GM15510 (cell line): ENCODE measurements around the gene CXCL16.

ENCODE experiments used
- POLR2A ChIP-seq: IDR thresholded peaks from 3 replicates; pipeline ENCODE4 v1.6.1; 2011; ENCODE audit warnings: borderline replicate concordance; ENCODE audit not compliant: insufficient read length; ENCODE audit errors: extremely low read depth

The CXCL16 gene, protein sequence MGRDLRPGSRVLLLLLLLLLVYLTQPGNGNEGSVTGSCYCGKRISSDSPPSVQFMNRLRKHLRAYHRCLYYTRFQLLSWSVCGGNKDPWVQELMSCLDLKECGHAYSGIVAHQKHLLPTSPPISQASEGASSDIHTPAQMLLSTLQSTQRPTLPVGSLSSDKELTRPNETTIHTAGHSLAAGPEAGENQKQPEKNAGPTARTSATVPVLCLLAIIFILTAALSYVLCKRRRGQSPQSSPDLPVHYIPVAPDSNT

DNA sequence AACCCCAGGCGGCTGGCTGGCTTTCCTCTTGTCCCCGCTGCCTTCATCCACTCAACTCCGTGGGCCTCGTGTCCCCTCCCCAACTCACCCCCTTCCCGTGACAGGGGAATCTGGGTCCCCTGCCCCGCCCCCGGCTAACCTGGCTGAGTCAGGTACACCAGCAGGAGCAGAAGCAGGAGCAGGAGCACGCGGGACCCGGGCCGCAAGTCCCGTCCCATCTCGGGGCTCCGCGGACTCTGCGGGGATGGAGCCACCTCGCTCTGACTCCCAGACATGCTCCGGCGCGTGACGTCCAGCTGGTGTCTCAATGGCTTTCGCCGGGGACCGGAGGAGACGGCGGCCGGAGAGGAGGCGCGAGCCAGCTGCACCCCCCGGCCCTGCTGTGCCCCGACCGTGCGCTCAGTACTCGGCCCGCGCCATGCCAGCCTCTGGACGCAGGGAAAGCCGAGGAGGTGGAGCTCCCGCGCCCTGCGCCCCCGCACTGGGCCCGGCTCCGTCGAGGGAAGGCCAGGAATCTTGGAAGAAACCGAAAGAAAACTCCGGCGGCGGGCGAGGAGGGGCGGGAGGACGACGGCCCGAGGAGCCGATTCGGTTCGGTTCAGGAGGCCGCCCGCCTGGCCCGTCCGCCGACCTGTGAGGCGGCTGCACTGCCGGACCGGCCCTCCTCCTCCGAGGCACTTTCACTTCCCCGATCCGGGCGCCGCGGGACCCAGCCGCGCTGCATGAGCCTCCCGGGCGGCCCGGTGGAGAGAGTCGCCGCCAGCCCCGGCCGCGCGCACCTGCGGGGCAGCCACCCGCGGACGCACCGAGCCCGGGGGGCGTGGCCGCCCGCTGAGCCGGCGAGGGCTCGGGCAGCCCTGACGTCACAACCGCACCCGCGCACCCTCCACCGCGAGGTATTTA is at the start of gene CXCL16, which contains the start of gene ZMYND15:
TSS of gene CXCL16 (minus strand) at position 807 of the 903 bp plus-strand sequence. CDS start at position 218, 589 bp downstream.
TSS of gene ZMYND15 (plus strand) at position 712 of the 903 bp plus-strand sequence. CDS start 716 bp downstream, outside the sequence.
- TF ChIP-seq POLR2A: no peak

DNA sequence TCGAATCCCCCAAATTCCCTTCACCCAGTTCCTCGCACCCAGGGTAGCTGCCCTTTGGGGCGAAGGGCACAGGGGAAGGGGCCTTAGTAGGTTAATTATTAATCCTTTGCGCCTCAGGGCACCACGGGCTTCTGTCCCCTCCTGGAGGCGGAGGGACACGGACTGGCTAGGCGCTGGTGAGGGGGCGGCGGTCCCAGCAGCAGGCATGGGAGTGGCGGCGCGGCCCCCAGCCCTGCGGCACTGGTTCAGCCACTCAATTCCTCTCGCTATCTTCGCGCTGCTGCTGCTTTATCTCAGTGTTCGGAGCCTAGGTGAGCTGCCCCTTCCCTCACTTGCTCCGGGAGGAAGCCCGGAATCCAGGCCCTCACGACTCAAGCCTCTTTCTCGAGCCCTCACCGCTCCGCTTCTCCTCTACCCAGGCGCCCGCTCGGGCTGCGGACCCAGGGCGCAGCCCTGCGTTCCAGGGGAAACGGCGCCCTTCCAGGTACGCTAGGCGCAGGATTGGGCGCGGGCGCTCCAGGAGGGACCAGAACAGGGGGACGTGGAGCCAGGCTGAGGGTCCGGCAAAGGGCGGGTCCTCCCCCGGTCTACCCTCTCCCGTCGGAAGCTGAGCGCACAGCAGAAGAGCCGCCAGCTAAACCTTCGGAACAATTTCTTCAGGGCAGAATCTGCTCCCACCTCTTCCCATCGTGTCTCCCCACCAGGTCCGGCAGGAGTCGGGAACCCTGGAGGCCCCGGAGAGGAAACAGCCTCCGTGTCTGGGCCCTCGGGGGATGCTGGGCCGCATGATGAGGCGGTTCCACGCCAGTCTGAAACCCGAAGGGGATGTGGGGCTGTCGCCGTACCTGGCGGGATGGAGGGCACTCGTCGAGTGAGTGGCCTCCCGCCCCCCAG is 49.3 kb upstream of the CXCL16 start, which contains the start of gene GLTPD2:
TSS of gene GLTPD2 (plus strand) at position 158 of the 894 bp plus-strand sequence. CDS start at position 206, 48 bp downstream.
- no peak for TF ChIP-seq POLR2A

DNA sequence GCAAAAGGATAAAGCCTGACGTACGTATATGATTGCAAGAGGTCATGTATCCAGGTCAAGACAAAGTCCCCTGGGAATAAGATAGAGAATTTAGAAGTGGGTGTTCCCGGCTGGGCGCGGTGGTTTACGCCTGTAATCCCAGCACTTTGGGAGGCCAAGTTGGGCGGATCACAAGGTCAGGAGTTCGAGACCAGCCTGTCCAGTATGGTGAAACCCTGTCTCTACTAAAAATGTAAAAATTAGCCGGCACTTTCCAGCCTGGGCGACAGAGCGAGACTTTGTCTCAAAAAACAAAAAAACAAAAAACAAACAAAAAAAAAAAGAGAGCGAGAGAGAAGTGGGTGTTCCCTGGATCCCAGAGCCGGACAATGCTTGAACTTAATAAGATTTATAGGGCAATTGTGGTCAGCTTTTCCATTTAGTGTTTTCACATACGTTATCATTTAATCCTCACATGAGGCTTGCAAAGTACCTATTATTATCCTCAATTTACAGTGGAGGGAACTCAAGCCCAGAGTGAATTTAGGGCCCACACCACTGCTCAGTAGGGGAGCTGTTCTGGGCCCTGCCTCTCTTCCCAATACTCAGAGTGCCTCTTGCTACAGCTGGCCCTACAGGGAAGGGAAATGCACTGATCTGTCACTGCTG is 48.6 kb upstream of the CXCL16 start:
- no peak for TF ChIP-seq POLR2A

DNA sequence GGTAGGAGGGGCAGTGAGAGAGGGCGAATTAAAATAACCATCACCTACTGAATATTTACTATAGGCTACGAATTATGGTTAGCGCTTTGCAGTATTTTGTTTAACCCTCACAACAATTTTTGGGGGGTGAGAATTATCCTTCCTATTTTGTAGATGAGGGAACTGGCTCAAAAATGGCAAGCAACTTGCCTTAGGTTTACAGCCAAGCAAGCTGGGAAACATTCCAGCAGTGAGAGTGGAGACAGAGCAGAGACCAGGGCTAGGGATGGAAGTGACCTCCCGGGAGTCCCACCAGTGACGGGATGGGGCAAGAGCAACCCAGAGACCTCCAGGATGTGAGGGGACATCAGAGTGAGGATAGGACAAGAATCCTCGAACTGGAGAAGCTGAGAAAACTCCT is 46.8 kb upstream of the CXCL16 start:
- TF ChIP-seq POLR2A: no peak

DNA sequence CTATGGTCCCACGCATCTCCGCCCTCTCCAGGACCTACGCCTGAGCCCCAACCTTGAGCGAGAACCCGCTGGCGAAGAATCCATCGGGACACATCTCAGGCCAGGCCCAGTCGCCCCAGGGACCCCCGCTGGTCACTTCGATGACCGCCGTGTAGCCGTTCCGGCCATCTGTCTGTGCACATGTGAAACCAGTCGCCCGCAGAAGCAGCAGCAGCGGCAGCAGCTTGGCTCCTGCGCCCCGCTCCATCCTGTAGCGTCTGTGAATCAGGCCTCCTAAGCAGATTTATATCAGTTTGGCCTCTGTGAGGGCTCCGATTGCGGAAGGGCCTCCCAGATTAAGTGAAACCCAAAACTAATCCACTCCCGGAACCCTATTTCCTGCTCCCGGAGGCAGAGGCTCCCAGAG is 46.4 kb upstream of the CXCL16 start, which contains the start of gene VMO1:
TSS of gene VMO1 (minus strand) at position 259 of the 406 bp plus-strand sequence. CDS start at position 247, 12 bp downstream.
- no peak for TF ChIP-seq POLR2A

DNA sequence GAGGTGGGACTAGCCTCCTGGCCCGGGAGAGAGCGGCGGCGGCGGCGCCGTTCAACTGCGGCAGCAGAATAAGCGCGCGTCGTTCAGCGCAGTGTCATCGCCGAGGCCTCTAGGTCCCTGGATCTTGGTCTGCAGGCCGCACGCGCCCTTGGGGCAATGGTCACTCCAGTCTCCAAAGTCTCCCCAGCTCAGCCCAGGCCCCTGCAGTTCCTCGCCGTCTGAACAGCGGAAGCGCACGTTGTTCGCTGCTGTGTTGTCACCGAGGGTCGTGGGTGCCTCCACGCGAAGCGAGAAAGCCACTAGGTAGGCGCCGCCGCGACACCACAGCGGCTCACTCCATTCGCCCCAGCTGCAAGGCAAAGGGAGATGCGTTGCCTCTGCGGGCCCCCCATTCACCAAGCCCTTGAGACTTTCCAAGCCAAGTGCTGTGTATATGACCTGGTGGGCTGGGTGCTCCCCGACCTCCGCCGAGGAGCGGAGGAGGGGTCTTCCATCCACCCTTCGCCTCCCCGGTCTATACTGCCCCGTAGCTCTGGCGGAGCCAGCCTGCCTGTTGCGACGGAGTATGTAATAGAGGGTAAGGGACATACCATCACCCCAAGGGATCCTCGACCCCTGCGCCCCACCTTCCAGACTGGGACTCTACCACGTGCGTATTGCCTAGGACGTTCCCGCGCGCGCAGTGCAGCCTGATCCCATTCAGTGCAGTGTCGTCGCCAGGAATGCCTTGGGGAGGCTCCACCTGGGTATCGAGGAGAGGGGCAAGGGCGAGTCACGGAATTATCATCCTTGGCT is 45.8 kb upstream of the CXCL16 start:
- TF ChIP-seq POLR2A: no peak

DNA sequence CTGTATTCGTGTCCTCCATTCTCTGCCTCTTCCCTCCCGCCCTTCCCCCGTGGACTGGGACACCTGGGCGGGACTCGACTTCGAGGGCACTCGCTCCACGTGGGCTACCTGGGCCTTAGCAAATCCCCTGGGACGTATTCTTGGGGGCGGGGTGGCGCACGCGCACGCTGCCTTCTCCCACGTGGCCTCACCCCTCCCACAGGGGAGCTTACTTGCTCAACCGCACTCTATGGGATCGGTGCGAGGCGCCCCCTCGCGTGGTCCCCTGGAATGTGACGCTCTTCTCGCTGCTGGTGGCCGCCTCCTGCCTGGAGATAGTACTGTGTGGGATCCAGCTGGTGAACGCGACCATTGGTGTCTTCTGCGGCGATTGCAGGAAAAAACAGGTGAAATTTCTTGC is 42.9 kb upstream of the CXCL16 start:
- no peak for TF ChIP-seq POLR2A

DNA sequence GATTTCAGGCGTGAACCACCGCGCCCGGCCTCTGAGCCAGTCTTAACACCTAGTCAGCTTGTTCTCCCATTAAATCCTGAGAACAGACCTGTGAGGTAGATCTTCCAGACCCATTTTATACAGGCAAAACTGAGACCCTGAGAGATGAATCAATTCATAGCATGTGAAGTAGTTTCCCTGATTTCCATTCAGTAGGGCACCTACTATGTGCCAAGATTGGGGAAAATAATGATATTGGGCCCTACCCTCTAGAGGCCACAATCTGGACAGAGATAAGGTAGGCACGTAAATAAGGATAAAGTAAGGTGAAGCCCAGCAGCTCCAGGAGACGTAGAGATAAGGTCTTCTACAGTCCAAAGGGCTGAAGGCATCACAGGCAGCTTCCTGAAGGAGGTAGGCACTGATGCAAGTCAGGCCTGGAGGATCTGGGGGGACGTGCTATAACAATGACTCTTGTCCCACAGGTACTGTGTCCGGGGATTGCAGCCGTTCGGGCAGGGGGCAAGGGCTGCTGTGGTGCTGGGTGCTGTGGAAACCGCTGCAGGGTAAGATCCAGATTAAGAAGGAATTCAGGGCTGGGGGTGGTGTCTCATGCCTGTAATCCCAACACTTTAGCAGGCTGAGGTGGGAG is 40.7 kb upstream of the CXCL16 start:
- no peak for TF ChIP-seq POLR2A

DNA sequence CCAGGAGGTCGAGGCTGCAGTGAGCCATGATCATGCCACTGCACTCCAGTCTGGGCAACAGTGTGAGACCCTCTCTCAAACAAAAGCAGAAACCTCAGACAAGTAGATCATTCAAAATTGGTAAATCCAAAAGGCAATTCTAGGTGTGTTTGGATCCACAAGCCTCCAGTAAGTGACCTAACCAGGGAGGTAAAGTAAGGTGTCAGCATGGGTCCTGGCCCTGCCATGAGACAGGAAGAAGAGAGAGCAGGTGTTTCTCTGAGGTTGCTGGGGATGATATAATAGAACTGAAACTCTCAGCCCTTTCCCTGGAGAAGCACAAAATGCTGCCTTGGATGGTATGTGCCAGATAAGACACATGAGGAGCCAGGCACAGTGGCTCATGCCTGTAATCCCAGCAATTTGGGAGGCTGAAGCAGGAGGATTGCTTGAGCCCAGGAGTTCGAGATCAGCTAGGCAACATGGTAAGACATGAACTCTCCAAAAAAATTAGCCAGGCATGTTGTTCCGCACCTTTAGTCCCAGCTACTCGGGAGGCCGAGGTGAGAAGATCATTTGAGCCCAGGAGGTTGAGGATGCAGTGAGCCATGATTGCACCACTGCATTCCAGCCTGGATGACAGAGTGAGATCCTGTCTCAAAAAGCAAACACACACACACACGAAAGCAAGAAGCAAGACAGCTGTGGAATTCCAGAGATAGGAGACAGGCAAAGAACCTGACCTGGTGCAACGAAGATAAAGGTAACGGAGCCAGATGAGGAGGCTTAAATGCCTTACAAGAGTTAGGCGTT is 38.4 kb upstream of the CXCL16 start:
- no peak for TF ChIP-seq POLR2A

DNA sequence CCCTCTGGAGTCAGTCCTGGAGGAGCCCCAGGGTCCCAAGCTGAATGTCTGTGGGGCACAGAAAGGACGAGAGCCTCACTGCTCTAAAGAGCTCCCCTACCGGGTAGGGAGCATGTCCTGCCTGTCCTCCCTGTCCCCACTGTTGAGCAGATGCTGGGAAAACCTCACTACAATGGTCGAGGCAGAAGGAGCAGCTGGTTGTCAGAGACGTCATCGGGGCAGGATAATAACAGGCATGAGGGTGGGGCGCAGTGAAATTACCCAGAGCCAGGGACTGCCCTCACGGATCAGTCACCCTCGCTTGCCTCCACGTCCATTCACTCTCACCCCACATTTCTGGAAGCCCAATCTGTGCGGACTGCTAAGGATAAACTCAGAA is 32.5 kb upstream of the CXCL16 start:
- no peak for TF ChIP-seq POLR2A

DNA sequence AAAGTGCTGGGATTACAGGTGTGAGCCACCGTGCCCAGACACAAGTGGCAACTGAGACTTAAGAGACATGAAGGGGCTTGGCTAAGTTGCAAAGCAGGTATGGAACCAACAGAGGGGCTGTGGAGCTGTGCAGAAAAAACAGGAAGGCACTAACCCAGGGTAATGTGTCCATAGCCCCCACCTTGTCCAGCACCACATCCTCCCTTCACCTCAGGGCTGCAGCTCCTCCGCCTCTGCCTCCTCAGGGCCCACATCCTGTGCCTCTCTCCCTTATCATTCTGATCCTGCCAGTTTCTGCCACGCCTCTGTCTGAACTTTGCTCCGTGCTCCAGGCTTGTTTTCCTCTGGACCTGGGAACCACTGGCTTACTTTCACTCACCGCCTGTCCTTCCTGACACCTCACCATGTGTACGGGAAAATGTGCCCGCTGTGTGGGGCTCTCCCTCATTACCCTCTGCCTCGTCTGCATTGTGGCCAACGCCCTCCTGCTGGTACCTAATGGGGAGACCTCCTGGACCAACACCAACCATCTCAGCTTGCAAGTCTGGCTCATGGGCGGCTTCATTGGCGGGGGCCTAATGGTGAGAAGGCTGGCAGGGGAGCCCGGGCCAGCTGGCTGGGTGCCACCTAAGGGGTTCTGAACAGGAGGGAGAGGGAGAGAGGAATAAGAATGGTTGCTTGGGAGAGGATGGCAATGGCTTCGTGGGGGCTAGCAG is 31.9 kb upstream of the CXCL16 start, which contains the start of gene TM4SF5:
TSS of gene TM4SF5 (plus strand) at position 368 of the 716 bp plus-strand sequence. CDS start at position 405, 37 bp downstream.
- no peak for TF ChIP-seq POLR2A
